HCT116 (cell line): ENCODE measurements around the gene PGM2. TPM values are rescaled to one million over a fixed set of nuclear protein-coding genes. Genes with fewer than 3 reads are reported as not detected.

Experiments
- ATAC-seq: fragments of 200-7000 bp; cut with Tn5 transposase; 2 replicates; pipeline ENCODE4 v1.9.1; 2020; ENCODE audit warnings: mild to moderate bottlenecking, moderate library complexity
- BruUV-seq: library from RNA; stranded (reverse); fragments of 400-500 nt; replicated peaks from 2 replicates; lab custom pipeline; 2021; lab: Mats Ljungman, UMichigan
- CTCF ChIA-PET: fragments of 300-600 bp; sonication (Branson Sonifier 250); formaldehyde crosslinking; loops from one replicate; lab custom pipeline; 2021; ENCODE audit warnings: antibody characterized with exemption; lab: Charles Lee
- POLR2A ChIA-PET: fragments of 300-600, 350-600 bp; sonication (Branson Sonifier 250); formaldehyde crosslinking; loops from one replicate; lab custom pipeline; 2021; ENCODE audit warnings: antibody characterized with exemption; lab: Charles Lee
- RAD21 ChIA-PET, 2 experiments: fragments of 300-600 bp; sonication (Branson Sonifier 250); formaldehyde crosslinking; loops; one replicate each; lab custom pipeline; 2023; ENCODE audit warnings: low total read pairs in 2 of 2; ENCODE audit not compliant: uncharacterized antibody in 2 of 2, unreplicated experiment in 2 of 2, low non-redundant PET in 1 of 2; lab: Charles Lee
- DNase-seq: peaks from one replicate; pipeline ENCODE4 v3.0.0-alpha.2; 2010; ENCODE audit warnings: low read depth, low spot score
- H2AFZ ChIP-seq: fragments of 200-600 bp; shearing (Covaris generic), sonication (generic); 2 replicates; pipeline ENCODE4 v1.6.1; 2017; ENCODE audit warnings: low read depth, mixed run types, mixed read lengths, antibody characterized with exemption, low read length; ENCODE audit not compliant: poor library complexity, severe bottlenecking
- H3K27ac ChIP-seq: 2 replicates; pipeline ENCODE4 v1.5.1; 2012; ENCODE audit warnings: low read depth, low read length
- H3K27me3 ChIP-seq: fragments of 200-600 bp; sonication (generic); 2 replicates; pipeline ENCODE4 v1.6.1; 2016; ENCODE audit warnings: mixed run types, low read length, mixed read lengths; ENCODE audit not compliant: insufficient read depth
- H3K36me3 ChIP-seq, 2 experiments: fragments of 200-500 bp in 1 of 2; fragments of 200-600 bp in 1 of 2; sonication (Bioruptor generic) in 1 of 2; sonication (generic) in 1 of 2; 2 replicates each; pipeline versions ENCODE4 v1.5.1 to v1.6.1; 2014 to 2016; ENCODE audit warnings: low read length in 2 of 2, inconsistent platforms in 1 of 2, mixed read lengths in 1 of 2, mixed run types in 1 of 2; ENCODE audit not compliant: insufficient read depth in 2 of 2, control insufficient read depth in 1 of 2
- H3K4me1 ChIP-seq, 2 experiments: fragments of 200-600 bp in 1 of 2; sonication (generic) in 1 of 2; 2 replicates each; pipeline versions ENCODE4 v1.5.1 to v1.6.1; 2012 to 2017; ENCODE audit warnings: low read length in 2 of 2, inconsistent platforms in 1 of 2, mild to moderate bottlenecking in 1 of 2, mixed read lengths in 1 of 2, mixed run types in 1 of 2, moderate library complexity in 1 of 2; ENCODE audit not compliant: insufficient read depth in 2 of 2, control insufficient read depth in 1 of 2
- H3K4me2 ChIP-seq: fragments of 200-600 bp; sonication (generic); 2 replicates; pipeline ENCODE4 v1.6.1; 2017; ENCODE audit warnings: mixed run types, low read length, mixed read lengths
- H3K4me3 ChIP-seq, 2 experiments: fragments of 200-600 bp in 1 of 2; sonication (generic) in 1 of 2; replicated peaks in 1 of 2; 2 replicates each; pipeline ENCODE4 v1.5.1; 2011 to 2016; ENCODE audit warnings: low read length in 2 of 2, control low read depth in 1 of 2, low read depth in 1 of 2, mild to moderate bottlenecking in 1 of 2, mixed read lengths in 1 of 2, mixed run types in 1 of 2
- H3K79me2 ChIP-seq: fragments of 200-600 bp; sonication (generic); 2 replicates; pipeline ENCODE4 v1.6.1; 2017; ENCODE audit warnings: mild to moderate bottlenecking, mixed run types, low read length, moderate library complexity, mixed read lengths; ENCODE audit not compliant: insufficient read depth
- H3K9ac ChIP-seq: fragments of 200-600 bp; sonication (generic); 2 replicates; pipeline ENCODE4 v1.6.1; 2016; ENCODE audit warnings: low read length, mixed read lengths
- H3K9me2 ChIP-seq: fragments of 200-600 bp; sonication (generic), shearing (Covaris generic); 2 replicates; pipeline ENCODE4 v1.6.1; 2017; ENCODE audit warnings: mixed run types, mild to moderate bottlenecking, moderate library complexity; ENCODE audit not compliant: insufficient read depth
- H3K9me3 ChIP-seq, 2 experiments: fragments of 200-500 bp in 1 of 2; fragments of 200-600 bp in 1 of 2; sonication (Bioruptor generic) in 1 of 2; sonication (generic) in 1 of 2; 2 replicates each; pipeline ENCODE4 v1.6.1; 2014 to 2017; ENCODE audit warnings: low read length in 2 of 2, mixed read lengths in 2 of 2, inconsistent platforms in 1 of 2, low read depth in 1 of 2, mild to moderate bottlenecking in 1 of 2, mixed run types in 1 of 2, moderate library complexity in 1 of 2; ENCODE audit not compliant: control insufficient read depth in 1 of 2, insufficient read depth in 1 of 2
- H4K20me1 ChIP-seq: fragments of 200-600 bp; sonication (generic), shearing (Covaris generic); 2 replicates; pipeline ENCODE4 v1.6.1; 2017; ENCODE audit warnings: mixed run types, mild to moderate bottlenecking, moderate library complexity; ENCODE audit not compliant: insufficient read depth
- ATF3 ChIP-seq: IDR thresholded peaks from 2 replicates; pipeline ENCODE4 v1.6.1; 2012
- CBX3 ChIP-seq: IDR thresholded peaks from 2 replicates; pipeline ENCODE4 v1.6.1; 2012; ENCODE audit warnings: low read depth
- CEBPB ChIP-seq: IDR thresholded peaks from 2 replicates; pipeline ENCODE4 v1.6.1; 2012; ENCODE audit warnings: low read depth
- CTCF ChIP-seq, 3 experiments: fragments of 200-600 bp in 1 of 3; sonication (generic) in 1 of 3; IDR thresholded peaks in 2 of 3; conservative IDR thresholded peaks in 1 of 3; 2 replicates each; pipeline ENCODE4 v1.5.1; 2012 to 2017; ENCODE audit warnings: low read depth in 2 of 3, low read length in 2 of 3, antibody characterized with exemption in 1 of 3, borderline replicate concordance in 1 of 3, control low read depth in 1 of 3, mild to moderate bottlenecking in 1 of 3, mixed read lengths in 1 of 3, mixed run types in 1 of 3, moderate library complexity in 1 of 3; ENCODE audit not compliant: insufficient read depth in 1 of 3
- ELF1 ChIP-seq: IDR thresholded peaks from 2 replicates; pipeline ENCODE4 v1.6.1; 2012; ENCODE audit warnings: low read depth, borderline replicate concordance
- EZH2 ChIP-seq: fragments of 200-600 bp; sonication (generic); IDR thresholded peaks from 2 replicates; pipeline ENCODE4 v1.6.1; 2017; ENCODE audit warnings: antibody characterized with exemption, mixed run types
- FOSL1 ChIP-seq: IDR thresholded peaks from 2 replicates; pipeline ENCODE4 v1.6.1; 2012; ENCODE audit warnings: low read depth
- POLR2AphosphoS5 ChIP-seq: IDR thresholded peaks from 2 replicates; pipeline ENCODE4 v1.6.1; 2011; ENCODE audit warnings: mild to moderate bottlenecking, low read depth, low read length, moderate library complexity
- RAD21 ChIP-seq: IDR thresholded peaks from 2 replicates; pipeline ENCODE4 v1.6.1; 2012; ENCODE audit warnings: low read depth, mild to moderate bottlenecking
- REST ChIP-seq: IDR thresholded peaks from 2 replicates; pipeline ENCODE4 v1.6.1; 2012; ENCODE audit warnings: low read depth
- SIN3A ChIP-seq: IDR thresholded peaks from 2 replicates; pipeline ENCODE4 v1.6.1; 2012; ENCODE audit warnings: low read depth
- SP1 ChIP-seq: IDR thresholded peaks from 2 replicates; pipeline ENCODE4 v1.6.1; 2012; ENCODE audit warnings: low read depth
- SRF ChIP-seq: IDR thresholded peaks from 2 replicates; pipeline ENCODE4 v1.6.1; 2012; ENCODE audit warnings: low read depth
- ZBTB33 ChIP-seq: IDR thresholded peaks from 2 replicates; pipeline ENCODE4 v1.6.1; 2011; ENCODE audit warnings: mild to moderate bottlenecking, low read length, moderate library complexity; ENCODE audit not compliant: insufficient replicate concordance; ENCODE audit errors: extremely low read depth
- ZFX ChIP-seq: fragments of 450-650 bp; IDR thresholded peaks from 2 replicates; pipeline ENCODE4 v1.6.1; 2017
- intact Hi-C: fragments of 100-400 bp; cut with micrococcal nuclease; formaldehyde crosslinking; loops from 2 replicates; pipeline ENCODE4 v1.10.0; 2022
- total RNA-seq: library from RNA; stranded (reverse); gene quantifications from one replicate; pipeline ENCODE4 v1.2.1, GENCODE V29; 2021; ENCODE audit not compliant: unreplicated experiment

PGM2 gene
- total RNA-seq, 1 experiment from 2014 or later = 48.6 TPM

GRCh38 chr4:37797923-37798322 lies 28.6 kb upstream of the PGM2 start:
- H2AFZ ChIP-seq = no peak overlapping the region
- no peaks in the 10 kb centered on the region for H3K79me2 ChIP-seq
- RAD21 ChIA-PET = no interaction called here
- H3K4me2 ChIP-seq = no peak overlapping the region
- no TSS peak for BruUV-seq
- TF ChIP-seq CBX3 = no peak
- no peak for TF ChIP-seq ATF3
- no peak for TF ChIP-seq RAD21
- no peak for TF ChIP-seq FOSL1
- no peak for TF ChIP-seq ZFX
- no peak for TF ChIP-seq SIN3A
- no peak for TF ChIP-seq CEBPB
- no peak for TF ChIP-seq REST
- no peak for TF ChIP-seq ZBTB33
- TF ChIP-seq SRF = no peak
- TF ChIP-seq EZH2 = no peak
- no peak for TF ChIP-seq ELF1
- TF ChIP-seq SP1 = no peak
- no peak for TF ChIP-seq POLR2AphosphoS5
- TF ChIP-seq CTCF (IDR thresholded peaks at IDR 0.05 in 2 of 3, conservative IDR thresholded peaks at IDR 0.05 in 1 of 3; ENCODE audit: borderline replicate concordance in 1 of 3, insufficient read depth in 1 of 3, low read depth in 2 of 3, low read length in 2 of 3) = no peak
- no peak overlapping the region for H3K4me3 ChIP-seq
- DNase-seq (no peak), ATAC-seq (no peak)
- intact Hi-C loops = no loop called here
- no peak overlapping the region for H3K27ac ChIP-seq
- H3K9ac ChIP-seq = no peak overlapping the region
- no peaks in the 10 kb centered on the region for H3K9me2 ChIP-seq
- H3K27me3 ChIP-seq = no peaks in the 10 kb centered on the region
- POLR2A ChIA-PET = no interaction called here
- H4K20me1 ChIP-seq = no peaks in the 10 kb centered on the region
- no peaks in the 10 kb centered on the region for H3K36me3 ChIP-seq
- peaks cover 0 to 9% of the 10 kb centered on the region in 2 experiments; a peak in 2 of 4 replicates for H3K4me1 ChIP-seq
- CTCF ChIA-PET = no interaction called here
- no peaks in the 10 kb centered on the region for H3K9me3 ChIP-seq
